GM12875 (cell line): ENCODE measurements around the gene FOXJ3.

Experiments used
- H3K4me3 ChIP-seq: one replicate; pipeline ENCODE4 v1.5.1; 2011; ENCODE audit warnings: low read depth, low read length, control low read depth
- CTCF ChIP-seq: IDR thresholded peaks from 2 replicates; pipeline ENCODE4 v1.5.1; 2011; ENCODE audit warnings: low read depth, mild to moderate bottlenecking, control low read depth, inconsistent platforms, low read length, moderate library complexity, borderline replicate concordance; ENCODE audit not compliant: insufficient read depth

The FOXJ3 gene

DNA sequence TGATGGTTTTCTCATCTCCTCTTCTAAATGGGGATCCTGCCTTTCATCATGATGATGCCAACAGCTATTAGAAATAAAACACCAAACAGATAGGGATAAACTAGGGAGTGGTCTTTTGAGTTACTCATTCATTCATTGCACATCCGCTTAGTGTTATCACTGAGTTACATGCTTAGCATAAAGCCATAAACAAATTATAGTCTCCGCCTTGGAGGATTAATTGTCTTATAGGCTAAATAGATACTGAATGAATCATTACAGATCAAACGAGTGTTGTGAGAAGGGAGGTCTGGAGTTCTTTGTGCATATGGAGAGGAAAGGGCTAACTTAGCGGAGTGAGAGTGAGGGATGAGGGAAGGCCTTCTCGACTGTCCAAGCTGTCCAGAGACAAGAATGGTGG is 201.6 kb downstream of the FOXJ3 start:
- TF ChIP-seq CTCF: no peak
- H3K4me3 ChIP-seq: no peak overlapping the region

DNA sequence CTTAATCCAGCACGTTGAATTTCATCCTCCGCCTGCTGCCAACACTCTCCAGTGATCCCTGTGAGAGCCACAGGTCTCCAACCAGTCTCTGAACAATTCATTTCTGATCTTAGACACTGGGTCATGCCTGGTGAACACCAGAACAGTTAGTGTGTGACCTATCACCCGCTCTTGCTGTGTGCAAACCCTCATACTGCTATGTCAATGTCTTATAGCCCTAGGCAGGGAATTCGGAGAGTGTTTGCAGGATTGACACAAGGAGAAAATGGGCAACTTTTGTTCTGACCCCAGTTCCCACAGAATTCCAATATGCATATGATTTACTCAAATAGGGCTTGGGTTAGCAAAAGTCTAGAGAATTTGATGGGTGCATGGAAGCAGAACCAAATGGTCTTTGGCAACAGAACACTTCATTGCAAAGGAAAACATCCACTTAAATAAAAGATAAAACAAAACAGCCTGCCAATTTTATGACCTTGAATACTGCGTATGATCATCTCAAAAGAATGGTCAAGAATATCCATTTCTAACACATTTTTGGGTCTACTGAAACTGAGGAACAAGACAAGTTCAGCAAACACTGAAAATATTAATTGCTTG is 204.9 kb downstream of the FOXJ3 start:
- TF ChIP-seq CTCF: no peak
- no peak overlapping the region for H3K4me3 ChIP-seq

DNA sequence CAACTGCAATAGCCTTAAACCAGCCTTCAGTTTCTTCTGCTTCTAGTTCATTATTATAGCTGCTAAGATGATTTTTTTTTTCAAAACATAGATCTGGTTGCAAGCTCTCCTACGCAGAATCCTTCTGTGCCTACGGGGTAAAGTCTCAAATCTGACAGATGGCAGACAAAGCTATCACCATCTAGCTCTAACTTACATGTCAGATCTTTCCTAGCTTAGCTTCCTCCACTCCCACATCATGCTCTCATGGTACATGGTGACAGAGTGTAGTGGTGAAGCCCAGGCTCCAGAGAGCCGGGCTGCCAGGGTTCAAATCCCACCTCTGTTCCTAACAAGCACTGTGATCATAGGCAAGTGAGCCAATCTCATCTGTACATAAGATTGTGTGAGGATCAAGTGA is 206.1 kb downstream of the FOXJ3 start:
- no peak for TF ChIP-seq CTCF
- H3K4me3 ChIP-seq: no peak overlapping the region

GRCh38 chr1:42128499-42128898 is 206.5 kb downstream of the FOXJ3 start:
- no peak overlapping the region for H3K4me3 ChIP-seq
- TF ChIP-seq CTCF: no peak

GRCh38 chr1:42127767-42128166 is 207.3 kb downstream of the FOXJ3 start:
- H3K4me3 ChIP-seq: no peak overlapping the region
- TF ChIP-seq CTCF: no peak
